Limb (tissue), 2 donors: ENCODE data around the gene HIF1AN.

Experiments used
- DNase-seq, 2 donors: peaks; one replicate each; pipeline ENCODE4 v3.0.0-alpha.2; 2016; ENCODE audit errors: extremely low spot score in 2 of 2

The HIF1AN gene

GRCh38 chr10:100535715-100536353, at the start of gene HIF1AN:
Gene HIF1AN, plus strand, starts transcription at chr10:100535943. Its CDS starts 16 bp downstream, at chr10:100535959.
- DNase-seq, result peak; percentile 88 to 95

GRCh38 chr10:100487529-100487928, 48.2 kb upstream of the HIF1AN start:
- no peak for DNase-seq

- DNase-seq, result no peak
Measured at GRCh38 chr10:100489396-100489795, 46.3 kb upstream of the HIF1AN start.

GRCh38 chr10:100490531-100490930, 45.2 kb upstream of the HIF1AN start:
- DNase-seq, result no peak

GRCh38 chr10:100496567-100496966, 39.2 kb upstream of the HIF1AN start:
- no peak for DNase-seq

GRCh38 chr10:100498059-100498458, 37.7 kb upstream of the HIF1AN start:
- no peak for DNase-seq

GRCh38 chr10:100501423-100501822, 34.3 kb upstream of the HIF1AN start:
- no peak for DNase-seq

- no peak for DNase-seq
Measured at GRCh38 chr10:100502926-100503494, 32.7 kb upstream of the HIF1AN start.

- DNase-seq, result no peak
Measured at GRCh38 chr10:100504096-100504495, 31.6 kb upstream of the HIF1AN start.

GRCh38 chr10:100505164-100505563, 30.6 kb upstream of the HIF1AN start:
- DNase-seq, result no peak

- DNase-seq, result no peak
Measured at GRCh38 chr10:100506596-100507356, 29.0 kb upstream of the HIF1AN start.

GRCh38 chr10:100507357-100507732, 28.4 kb upstream of the HIF1AN start:
- no peak for DNase-seq

- no peak for DNase-seq
Measured at GRCh38 chr10:100508266-100508665, 27.5 kb upstream of the HIF1AN start.

GRCh38 chr10:100508691-100509150, 27.0 kb upstream of the HIF1AN start:
- no peak for DNase-seq

GRCh38 chr10:100509241-100509840, 26.4 kb upstream of the HIF1AN start:
- DNase-seq, result no peak

- DNase-seq, result no peak
Measured at GRCh38 chr10:100510533-100511308, 25.0 kb upstream of the HIF1AN start.

GRCh38 chr10:100515612-100516011, 20.1 kb upstream of the HIF1AN start:
- DNase-seq, result no peak

GRCh38 chr10:100516847-100517246, 18.9 kb upstream of the HIF1AN start:
- DNase-seq, result no peak

- peak; percentile 56 to 76 for DNase-seq
Measured at GRCh38 chr10:100518761-100519241, 16.9 kb upstream of the HIF1AN start.

GRCh38 chr10:100519311-100520051, 16.3 kb upstream of the HIF1AN start, which contains the start of gene SEC31B:
Gene SEC31B, minus strand, starts transcription at chr10:100519861. Its CDS starts 2,909 bp downstream, at chr10:100516952.
- peak in 1 of 2 donors; percentile 61 for DNase-seq
